Measurements from ENCODE around the gene NHERF2. TPM values are rescaled to one million over a fixed set of nuclear protein-coding genes. Genes with fewer than 3 reads are reported as not detected.
A peak's percentile ranks its signal among the peaks of the same experiment; 100 is the strongest.

The NHERF2 gene
- total RNA-seq, 1 donor from 2014 or later: 238 TPM

- no peak for DNase-seq (ENCODE audit: low spot score)
Measured at GRCh38 chr16:2038382-2039231, 11.9 kb downstream of the NHERF2 start.

DNA sequence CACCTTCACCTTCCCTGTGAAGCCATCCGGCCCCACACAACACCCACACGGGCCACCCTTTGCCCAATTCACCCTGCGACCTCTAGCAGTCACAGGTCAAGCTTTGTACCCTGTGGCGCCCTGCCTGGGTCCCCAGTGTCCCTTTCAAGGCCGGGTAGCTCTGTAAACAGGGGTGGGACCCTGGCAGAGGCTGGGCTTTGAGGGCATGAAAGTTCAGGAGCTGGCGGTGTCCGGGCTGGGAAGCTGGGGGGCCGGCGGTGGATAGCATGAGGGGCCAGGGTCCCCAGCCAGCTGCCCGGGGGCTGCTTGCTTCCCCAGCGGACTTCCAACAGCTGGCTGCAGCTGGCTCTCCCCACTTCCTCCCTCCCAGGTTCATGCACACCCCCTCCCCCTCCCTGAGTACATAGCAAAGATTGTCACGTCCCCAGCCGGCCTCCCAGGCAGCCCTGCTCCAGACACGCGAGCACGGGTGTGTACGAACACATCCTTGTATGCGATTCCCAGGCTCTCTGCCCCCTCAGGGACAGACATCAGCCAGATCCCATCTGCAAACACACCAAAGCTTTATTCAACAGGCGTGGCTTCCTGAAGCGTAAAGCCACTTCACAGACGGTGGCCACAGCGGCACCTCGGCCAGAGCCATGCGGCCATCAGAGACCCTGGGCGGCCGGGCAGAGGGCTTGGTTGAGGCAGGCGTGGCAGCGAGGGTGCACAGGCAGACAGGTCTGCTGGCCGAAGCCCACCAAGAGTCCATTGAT is 12.8 kb downstream of the NHERF2 start:
- no peak for DNase-seq (ENCODE audit: low spot score)

DNA sequence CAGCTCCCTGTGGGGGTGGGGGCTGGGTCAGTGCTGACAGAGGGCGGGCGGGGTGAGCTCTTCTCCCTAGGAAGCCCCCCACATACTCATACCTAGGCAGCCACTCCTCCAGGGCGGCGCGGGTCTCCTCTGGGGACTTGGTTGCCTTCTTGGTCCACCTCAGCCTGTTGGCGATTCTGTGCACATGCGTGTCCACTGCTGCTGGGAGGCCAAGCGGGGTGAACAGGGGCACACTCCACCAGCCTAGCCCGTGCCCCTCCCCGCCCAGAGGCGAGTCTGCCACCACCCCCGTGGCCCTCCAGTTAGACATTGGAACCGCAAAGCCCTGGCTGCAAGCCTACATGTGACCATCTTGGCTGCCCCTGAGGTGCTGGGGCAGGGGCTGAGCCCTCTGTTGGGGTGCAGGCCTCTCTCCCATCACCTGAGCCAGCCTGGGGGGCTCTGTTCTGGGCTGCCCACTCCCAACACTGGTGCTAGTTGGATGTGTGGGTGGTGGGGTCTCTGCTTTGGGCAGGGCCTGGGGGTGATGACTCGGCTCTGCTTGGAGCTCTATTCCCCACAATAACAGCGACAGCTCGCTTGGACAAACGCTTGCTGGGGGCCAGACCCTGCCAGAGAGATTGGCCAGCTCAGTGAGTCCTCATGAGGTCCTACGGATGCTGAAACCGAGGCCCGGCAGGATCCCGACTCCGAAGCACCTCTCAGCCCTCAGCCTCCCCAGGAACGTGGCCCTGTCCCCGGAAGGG is 13.5 kb downstream of the NHERF2 start:
- no peak for DNase-seq (ENCODE audit: low spot score)

GRCh38 chr16:2040787-2041522 is 14.3 kb downstream of the NHERF2 start:
- no peak for DNase-seq (ENCODE audit: low spot score)

DNA sequence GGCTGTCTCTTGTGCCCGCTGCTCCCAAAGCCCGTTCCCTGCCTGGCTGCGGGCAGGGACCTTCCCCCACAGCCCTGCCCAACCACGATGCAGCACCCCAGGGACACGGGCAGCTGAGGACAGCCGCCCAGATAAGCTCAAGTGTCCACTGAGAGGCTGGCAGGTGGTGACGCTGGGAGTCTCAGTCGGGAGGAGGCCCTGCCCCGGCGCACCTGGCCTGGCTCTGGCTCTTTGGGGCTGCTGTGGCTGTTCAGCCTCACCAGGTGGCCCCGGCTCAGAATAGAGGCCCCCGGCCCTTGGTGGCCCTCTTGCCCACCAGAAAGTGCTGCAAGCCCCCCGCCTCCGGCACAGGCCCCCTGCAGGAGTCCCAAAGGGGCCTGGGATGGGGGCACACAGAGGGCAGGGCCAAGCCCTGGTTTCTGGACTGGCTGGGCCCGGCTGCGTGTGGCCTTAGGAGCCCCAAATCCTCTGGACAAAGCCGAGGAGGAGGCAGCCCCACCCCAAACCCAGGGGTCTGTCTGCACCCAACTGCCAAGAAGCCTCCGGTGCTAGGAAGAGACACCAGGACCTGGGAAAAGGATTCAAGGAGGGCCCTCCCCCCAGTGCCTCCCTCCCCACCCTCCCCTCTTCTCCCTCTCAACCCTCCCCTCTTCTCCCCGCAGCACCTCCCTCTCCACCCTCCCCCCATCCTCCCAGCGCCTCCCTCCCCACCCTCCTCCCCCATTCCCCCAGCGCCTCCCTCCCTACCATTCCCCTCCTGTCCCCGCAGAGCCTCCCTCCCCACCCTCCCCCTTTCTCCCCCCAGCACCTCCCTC is 15.7 kb downstream of the NHERF2 start:
- DNase-seq (ENCODE audit: low spot score): no peak

DNA sequence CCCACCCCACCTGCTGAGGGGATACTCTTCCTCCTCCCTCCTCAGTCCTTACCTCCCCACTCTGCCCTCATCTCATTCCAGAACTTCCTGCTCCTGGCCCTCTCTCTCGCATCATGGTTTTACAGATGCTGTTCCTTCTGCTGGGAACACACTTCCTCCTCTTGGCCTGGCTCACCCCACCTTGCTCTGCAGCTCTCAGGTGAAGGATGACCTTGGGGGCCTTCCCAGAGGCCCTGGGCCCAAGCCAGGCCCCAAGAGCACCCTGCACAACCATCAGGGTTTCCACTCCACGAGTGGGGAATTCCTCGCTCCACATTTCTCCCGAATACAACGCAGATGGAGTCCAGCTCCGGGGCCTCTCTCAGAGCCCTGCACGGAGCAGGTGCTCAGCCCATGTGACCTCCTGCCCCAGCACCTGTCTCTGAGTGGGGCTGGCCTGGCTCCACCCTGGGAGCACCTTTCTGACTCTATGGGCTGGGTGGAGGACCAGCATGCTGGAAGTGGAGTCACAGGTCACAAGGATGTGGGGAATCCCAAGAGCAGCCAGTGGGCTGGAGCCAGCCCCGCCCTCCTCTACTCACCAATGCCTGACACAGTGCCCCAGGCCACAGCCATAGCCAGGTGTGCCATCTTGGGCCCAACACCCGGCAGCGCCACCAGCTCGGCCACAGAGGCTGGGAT is 16.4 kb downstream of the NHERF2 start:
- DNase-seq (ENCODE audit: low spot score): no peak

- DNase-seq (ENCODE audit: low spot score): no peak
Measured at GRCh38 chr16:2043667-2044451, 17.2 kb downstream of the NHERF2 start.

DNA sequence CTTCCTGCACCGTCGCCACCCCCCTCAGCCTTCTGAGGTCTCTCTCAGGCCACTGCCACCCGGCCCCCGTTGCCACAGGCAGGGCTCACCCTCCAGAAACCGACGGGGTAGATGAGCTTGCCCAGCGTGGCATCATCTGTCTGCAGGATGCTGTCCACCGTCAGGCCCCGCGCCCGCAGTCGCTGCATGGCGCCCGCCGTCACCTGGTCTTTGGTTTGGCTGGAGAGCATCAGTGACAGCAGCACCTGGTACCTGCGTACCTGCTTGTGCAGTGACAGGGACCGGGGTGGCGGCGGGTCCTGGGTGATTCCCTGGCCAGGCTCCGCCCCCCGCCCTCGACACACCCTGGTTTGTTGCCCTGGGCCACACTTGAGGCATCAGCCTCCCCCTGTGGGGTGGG is 17.8 kb downstream of the NHERF2 start:
- no peak for DNase-seq (ENCODE audit: low spot score)

DNA sequence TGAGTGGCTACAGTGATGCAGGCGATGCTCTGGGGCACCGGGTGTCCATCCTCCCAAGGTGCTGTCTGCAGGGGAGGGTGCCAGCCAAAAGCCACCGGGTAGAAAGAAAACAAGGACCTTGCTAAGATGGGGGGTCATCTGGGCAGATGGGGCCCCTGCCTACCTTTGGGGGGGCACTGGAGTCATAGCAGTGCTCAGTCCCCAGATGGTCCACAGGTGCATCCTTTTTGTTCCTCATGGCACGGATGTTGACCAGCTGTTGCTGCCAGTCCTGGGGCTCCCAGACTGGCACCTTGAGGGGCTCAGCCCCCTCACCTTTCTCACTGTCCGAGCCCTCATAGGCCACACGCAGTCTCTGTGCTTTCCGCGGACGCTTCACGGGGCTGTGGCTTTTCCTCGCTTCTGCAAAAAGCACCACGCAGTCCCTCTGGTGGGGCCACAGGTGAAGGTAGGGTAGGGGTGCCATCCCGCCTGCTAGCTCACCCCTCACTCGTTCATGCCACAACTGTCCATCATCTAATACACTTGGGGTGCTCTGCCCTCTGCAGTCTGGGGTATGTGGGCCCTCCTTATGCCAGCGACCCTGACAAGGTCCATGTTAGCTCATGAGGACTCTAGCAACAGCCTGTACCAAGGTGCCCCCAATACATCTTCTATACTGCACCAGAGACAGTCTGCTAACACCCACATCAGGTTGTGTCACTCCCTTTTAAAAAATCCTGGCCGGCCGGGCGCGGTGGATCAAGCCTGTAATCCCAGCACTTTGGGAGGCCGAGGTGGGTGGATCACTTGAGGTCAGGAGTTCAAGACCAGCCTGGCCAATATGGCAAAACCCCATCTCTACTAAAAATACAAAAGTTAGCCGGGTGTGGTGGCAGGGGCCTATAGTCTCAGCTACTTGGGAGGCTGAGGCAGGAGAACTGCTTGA is 19.5 kb downstream of the NHERF2 start:
- no peak for DNase-seq (ENCODE audit: low spot score)

DNA sequence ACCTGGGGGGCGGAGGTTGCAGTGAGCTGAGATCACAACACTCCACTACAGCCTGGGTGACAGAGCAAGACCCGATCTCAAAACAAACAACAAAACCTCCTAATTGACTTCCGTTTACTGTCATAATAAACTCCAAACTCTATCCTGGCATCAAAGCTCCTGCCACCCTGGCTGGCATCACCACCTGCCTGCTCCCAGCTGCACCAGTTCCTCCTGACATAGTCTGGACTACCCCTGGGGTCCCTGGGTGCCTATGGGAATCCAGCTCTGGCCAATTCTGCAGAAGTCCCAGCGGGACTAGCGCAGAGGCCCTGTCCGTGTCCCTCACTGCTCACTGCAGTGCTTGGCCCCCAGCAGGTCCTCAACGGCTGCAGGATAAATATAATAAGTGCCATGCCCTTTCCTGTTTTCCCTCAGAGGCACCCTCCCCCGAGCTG is 20.2 kb downstream of the NHERF2 start:
- no peak for DNase-seq (ENCODE audit: low spot score)

DNA sequence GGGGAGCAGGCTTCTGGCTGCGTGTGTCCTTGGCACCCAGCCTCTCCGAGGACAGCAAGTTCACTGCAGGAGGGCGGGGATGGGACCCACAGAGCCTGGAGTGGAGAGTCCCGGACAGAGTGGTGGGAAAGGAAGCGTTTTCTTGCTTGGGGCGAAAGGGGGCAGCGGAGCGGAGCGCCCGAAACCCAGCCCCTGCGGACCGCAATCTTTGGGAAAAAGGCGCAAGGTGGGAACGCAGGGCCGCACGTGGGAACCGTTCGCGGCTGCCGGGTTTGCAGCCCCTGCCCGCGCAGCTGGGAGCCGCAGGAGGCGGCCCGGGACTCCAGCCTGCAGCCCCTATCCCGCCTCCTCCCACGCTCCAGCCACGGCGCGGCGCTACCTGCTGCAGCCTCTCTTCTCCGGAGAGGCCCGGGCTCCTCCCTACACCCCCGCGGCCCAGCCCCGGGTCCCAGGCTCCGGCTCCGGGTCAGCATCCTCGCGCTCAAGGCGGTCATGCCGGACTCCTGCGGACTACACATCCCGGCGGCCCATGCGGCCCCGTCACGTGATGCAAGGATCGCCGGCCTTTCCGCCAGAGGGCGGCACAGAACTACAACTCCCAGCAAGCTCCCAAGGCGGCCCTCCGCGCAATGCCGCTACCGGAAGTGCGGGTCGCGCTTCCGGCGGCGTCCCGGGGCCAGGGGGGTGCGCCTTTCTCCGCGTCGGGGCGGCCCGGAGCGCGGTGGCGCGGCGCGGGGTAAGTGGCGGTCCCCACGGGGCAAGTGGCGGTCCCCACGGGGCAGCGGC is 20.8 kb downstream of the NHERF2 start, which contains the start of the genes NTHL1 and TSC2:
TSS of gene NTHL1 (minus strand) at position 505 of the 786 bp plus-strand sequence. CDS start at position 494, 11 bp downstream.
TSS of gene TSC2 (plus strand) at position 656 of the 786 bp plus-strand sequence. CDS start 631 bp downstream, outside the sequence.
- DNase-seq (ENCODE audit: low spot score): peak; percentile 100

GRCh38 chr16:2048116-2048543 is 21.4 kb downstream of the NHERF2 start:
- DNase-seq (ENCODE audit: low spot score): no peak

DNA sequence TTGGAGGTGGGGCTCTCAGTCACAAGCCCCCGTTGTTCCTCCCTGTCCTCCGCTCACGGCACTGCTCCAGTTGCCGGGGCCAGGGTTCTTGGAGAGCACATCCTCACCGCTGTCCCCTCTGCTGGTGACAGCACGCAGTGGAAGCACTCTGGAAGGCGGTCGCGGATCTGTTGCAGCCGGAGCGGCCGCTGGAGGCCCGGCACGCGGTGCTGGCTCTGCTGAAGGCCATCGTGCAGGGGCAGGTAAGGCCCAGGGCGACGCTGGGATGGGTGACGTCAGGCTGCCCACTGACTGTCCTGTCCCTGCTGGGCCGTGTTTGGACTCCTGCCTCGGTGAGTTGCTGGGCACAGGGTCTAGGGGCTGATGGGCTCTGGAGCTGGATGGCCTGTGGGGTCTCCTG is 26.5 kb downstream of the NHERF2 start:
- no peak for DNase-seq (ENCODE audit: low spot score)

GRCh38 chr16:2053897-2054296 is 27.2 kb downstream of the NHERF2 start:
- no peak for DNase-seq (ENCODE audit: low spot score)

DNA sequence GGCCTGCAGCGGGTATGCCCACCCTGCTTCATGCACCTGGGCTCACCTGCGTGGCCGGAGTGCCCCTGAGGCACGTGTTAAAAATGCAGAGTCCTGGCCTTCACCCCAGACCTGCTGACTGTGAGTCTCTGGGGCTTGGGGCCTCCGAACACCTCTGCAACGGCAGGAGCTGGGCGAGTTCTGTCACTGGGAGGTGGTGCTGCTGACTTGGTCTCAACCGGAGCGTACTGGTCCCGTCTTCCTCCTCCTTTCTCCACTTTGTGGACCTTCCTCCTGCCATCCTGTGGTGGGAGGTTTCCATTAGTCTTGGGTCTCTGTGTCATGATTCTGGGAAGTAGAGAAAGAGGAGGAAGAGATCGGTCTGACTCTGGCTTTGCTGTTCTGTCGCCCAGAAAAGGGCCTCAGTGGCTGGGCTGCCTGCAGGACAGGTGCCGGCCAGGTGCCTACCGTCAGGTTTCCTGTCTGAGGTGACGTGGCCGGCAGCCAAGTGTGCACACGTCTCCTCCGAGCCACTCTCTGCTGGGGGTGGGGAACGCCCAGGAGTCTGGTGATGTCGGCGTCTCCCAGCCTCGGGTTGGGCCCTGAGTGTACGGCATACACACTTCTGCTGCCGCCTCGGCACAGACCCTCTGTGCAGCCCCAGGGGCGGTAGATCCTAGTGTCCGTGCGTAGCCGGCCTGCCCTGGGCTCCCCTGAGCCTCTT is 28.0 kb downstream of the NHERF2 start:
- DNase-seq (ENCODE audit: low spot score): no peak

DNA sequence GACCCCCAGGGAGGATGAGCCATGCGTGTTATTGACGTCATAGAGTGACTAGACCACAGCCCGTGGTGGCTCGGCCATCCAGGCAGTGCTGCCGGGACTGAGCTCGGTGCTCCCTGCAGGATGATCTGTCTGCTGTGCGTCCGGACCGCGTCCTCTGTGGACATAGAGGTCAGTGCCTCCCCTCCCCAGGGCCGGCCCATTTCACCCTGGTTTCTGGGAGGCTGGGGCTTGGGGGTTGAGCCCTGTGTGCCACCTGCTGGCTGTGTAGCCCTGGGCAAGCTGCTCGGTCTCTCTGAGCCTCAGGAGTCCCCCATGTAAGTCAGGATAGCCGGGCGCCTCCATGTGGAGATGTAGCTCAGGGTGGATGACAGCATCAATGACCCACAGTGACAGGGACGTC is 29.4 kb downstream of the NHERF2 start:
- no peak for DNase-seq (ENCODE audit: low spot score)

All from mesenteric fat pad (tissue), 1 donor.